ENCODE results near the gene RCOR2. TPM values are rescaled to one million over a fixed set of nuclear protein-coding genes. Genes with fewer than 3 reads are reported as not detected.

The RCOR2 gene
- total RNA-seq, 1 donor from 2014 or later: 0.26 TPM

GRCh38 chr11:63938479-63939396, 21.8 kb upstream of the RCOR2 start, which contains the start of gene NAA40:
Gene NAA40 (plus strand): TSS chr11:63939002. CDS start chr11:63939097, 95 bp downstream.
- no peaks in the 10 kb centered on the region for H3K27me3 Mint-ChIP-seq
- H3K36me3 Mint-ChIP-seq (ENCODE audit: low read depth): peaks cover 8% of the 10 kb centered on the region
- H3K9me3 Mint-ChIP-seq: no peaks in the 10 kb centered on the region
- peak within 1 kb of the TSS; percentile 80 for H3K27ac Mint-ChIP-seq
- DNase-seq: peak; percentile 97
- H3K4me1 Mint-ChIP-seq: peaks cover 17% of the 10 kb centered on the region
- H3K4me3 Mint-ChIP-seq: peak within 1 kb of the TSS; percentile 87
- intact Hi-C loops (cut with micrococcal nuclease): loop anchor here (1.0 to 2.0 kb wide), 4 partner anchors 36 to 170 kb away; partner anchors contain the start of genes COX8A, OTUB1 and ZFTA

DNA sequence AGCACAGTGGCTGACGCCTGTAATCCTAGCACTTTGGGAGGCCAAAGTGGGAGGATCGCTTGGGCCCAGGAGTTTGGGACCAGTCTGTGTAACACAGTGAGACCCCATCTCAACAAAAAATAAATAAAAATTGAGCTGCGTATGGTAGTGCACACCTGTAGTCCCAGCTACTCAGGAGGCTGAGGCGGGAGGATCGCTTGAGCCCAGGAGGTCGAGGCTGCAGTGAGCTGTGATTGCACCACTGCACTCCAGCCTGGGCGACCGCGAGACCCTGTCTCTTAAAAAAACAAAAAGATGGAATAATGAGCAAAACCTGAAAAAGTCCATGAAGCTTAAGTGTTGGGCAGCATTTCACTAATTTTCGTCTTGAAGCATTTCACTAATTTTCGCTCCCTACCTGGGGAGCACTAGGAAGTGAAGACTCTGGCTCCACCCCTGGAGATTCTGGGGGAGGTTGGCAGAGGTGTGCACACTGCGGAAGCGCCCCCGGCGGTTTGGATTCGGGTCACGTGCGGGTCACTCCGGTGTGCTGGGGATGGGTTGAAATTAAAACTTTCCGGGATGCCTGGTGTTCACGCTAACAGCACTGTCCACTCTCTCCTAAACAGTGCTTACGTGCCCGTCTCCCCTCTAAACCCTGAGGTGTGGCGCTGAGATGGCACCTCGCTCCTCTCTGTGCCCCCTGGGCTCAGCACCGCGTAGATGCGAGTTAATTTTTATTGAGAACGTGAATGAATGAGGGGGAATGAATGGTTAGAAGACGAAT, 20.9 kb upstream of the RCOR2 start:
- H3K4me1 Mint-ChIP-seq: peaks cover 17% of the 10 kb centered on the region
- DNase-seq: peak; percentile 74
- peaks cover 8% of the 10 kb centered on the region for H3K36me3 Mint-ChIP-seq (ENCODE audit: low read depth)

GRCh38 chr11:63933459-63933858, 16.5 kb upstream of the RCOR2 start:
- H3K27ac Mint-ChIP-seq: no peak overlapping the region
- H3K36me3 Mint-ChIP-seq (ENCODE audit: low read depth): no peaks in the 10 kb centered on the region
- DNase-seq: no peak
- intact Hi-C loops (cut with micrococcal nuclease): no loop called here
- peaks cover 5% of the 10 kb centered on the region for H3K27me3 Mint-ChIP-seq
- H3K4me3 Mint-ChIP-seq: no peak overlapping the region
- peaks cover 5% of the 10 kb centered on the region for H3K4me1 Mint-ChIP-seq
- no peaks in the 10 kb centered on the region for H3K9me3 Mint-ChIP-seq

More for the DNA sequence above, 20.9 kb upstream of the RCOR2 start:
- H3K27me3 Mint-ChIP-seq: no peaks in the 10 kb centered on the region
- intact Hi-C loops (cut with micrococcal nuclease): loop anchor here (1.0 to 2.0 kb wide), 4 partner anchors 37 to 169 kb away; partner anchors contain the start of genes COX8A, OTUB1 and ZFTA
- peak overlapping the region; percentile 74 for H3K27ac Mint-ChIP-seq
- H3K4me3 Mint-ChIP-seq: peak overlapping the region; percentile 87
- H3K9me3 Mint-ChIP-seq: no peaks in the 10 kb centered on the region

DNA sequence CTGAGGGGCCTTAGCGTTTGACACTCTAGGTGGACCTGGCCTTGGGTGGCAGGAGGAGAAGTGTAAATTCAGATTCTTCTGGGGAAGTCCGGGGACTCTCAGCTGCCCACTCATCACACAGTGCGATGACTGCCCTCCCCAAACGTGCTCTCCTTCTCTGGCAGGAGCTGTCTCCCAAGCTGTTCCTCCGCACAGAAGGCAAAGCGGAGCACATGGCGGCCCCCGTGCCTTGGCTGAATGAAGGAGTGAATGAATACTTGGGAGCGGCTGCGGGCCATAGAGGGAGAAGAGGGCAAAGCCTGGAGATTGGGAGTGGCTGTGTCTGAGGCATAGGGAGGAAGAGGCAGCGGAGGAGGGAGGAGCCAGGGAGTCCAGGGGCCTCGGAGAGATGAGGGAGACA, 14.9 kb upstream of the RCOR2 start:
- Mint-ChIP-seq H3K4me1 (no peaks in the 10 kb centered on the region), H3K27ac (no peak overlapping the region), H3K27me3 (peaks cover 11% of the 10 kb centered on the region), H3K4me3 (no peak overlapping the region), H3K9me3 (no peaks in the 10 kb centered on the region), H3K36me3 (ENCODE audit: low read depth) (no peaks in the 10 kb centered on the region)
- DNase-seq: no peak
- intact Hi-C loops (cut with micrococcal nuclease): no loop called here

GRCh38 chr11:63931045-63931444, 14.1 kb upstream of the RCOR2 start:
- intact Hi-C loops (cut with micrococcal nuclease): no loop called here
- no peaks in the 10 kb centered on the region for H3K36me3 Mint-ChIP-seq (ENCODE audit: low read depth)
- no peak for DNase-seq
- peaks cover 15% of the 10 kb centered on the region for H3K27me3 Mint-ChIP-seq
- no peaks in the 10 kb centered on the region for H3K9me3 Mint-ChIP-seq
- no peaks in the 10 kb centered on the region for H3K4me1 Mint-ChIP-seq
- no peak overlapping the region for H3K27ac Mint-ChIP-seq
- no peak overlapping the region for H3K4me3 Mint-ChIP-seq

DNA sequence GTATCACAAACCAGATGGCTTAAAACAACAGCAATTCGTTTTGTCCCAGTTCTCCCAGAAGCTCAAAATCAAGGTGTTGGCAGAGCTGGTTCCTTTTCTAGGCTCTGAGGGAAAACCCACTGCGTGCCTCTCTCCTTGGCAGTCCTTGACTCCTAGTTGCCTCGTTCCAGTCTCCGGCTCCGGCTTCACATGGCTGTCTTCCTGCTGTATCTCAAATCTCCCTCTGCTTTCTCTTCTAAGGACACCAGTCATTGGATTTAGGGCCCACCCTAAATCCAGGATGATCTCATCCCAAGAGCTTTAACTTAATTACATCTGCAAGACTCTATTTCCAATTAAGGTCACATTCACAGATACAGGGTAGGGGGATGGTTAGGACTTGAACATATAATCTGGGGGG, 12.7 kb upstream of the RCOR2 start:
- H3K36me3 Mint-ChIP-seq (ENCODE audit: low read depth): no peaks in the 10 kb centered on the region
- no peaks in the 10 kb centered on the region for H3K9me3 Mint-ChIP-seq
- intact Hi-C loops (cut with micrococcal nuclease): no loop called here
- H3K27ac Mint-ChIP-seq: no peak overlapping the region
- no peak for DNase-seq
- no peak overlapping the region for H3K4me3 Mint-ChIP-seq
- peaks cover 19% of the 10 kb centered on the region for H3K27me3 Mint-ChIP-seq
- no peaks in the 10 kb centered on the region for H3K4me1 Mint-ChIP-seq

DNA sequence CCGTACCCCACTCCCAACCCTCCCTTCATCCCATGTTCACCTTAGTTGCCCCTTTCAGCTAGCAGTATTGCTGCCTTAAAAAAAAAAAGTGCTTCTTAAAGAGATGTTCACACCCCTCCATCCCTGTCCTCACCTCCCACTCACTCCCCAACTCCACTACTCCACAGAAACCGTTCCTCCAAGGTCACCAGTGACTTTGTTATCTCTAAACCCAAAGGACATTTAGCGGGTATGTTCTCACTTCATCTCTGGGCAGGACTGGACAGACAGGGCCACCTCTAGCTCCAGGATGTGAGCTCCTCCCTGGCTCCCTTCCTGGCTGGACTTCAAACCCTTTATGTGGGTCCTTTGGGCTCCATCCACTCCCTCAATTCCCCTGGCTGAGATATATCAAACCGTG, 6.4 kb upstream of the RCOR2 start:
- Mint-ChIP-seq H3K27me3 (peaks cover 39% of the 10 kb centered on the region), H3K4me1 (peaks cover 5% of the 10 kb centered on the region), H3K36me3 (ENCODE audit: low read depth) (no peaks in the 10 kb centered on the region), H3K27ac (no peak overlapping the region), H3K4me3 (no peak overlapping the region), H3K9me3 (no peaks in the 10 kb centered on the region)
- DNase-seq: no peak
- intact Hi-C loops (cut with micrococcal nuclease): no loop called here

DNA sequence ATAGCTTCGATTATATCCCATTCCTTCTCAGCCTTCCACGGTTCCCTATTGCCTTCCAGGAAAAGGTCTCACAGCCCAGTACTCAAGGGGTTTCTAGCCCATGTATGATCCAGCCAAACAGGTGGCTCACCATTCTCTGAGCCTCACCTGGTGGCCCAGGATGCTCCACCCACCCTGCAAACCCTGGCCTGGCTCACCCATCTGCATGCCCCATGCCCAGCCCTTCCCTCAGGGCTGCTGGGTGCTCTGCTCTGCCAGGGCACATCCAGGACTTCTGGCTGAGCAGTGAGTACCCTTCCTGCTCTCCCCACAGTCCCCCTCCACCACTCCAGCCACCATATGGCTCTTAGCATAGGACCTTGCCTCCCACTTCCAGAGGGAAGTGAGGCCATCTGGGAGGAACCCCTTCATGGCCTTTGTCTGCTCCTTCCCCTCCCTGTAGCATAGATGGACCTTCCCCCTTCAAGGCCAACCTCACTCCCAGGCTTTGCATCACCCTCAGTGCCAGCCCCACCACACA, 5.8 kb upstream of the RCOR2 start:
- no peaks in the 10 kb centered on the region for H3K36me3 Mint-ChIP-seq (ENCODE audit: low read depth)
- H3K27me3 Mint-ChIP-seq: peaks cover 35% of the 10 kb centered on the region

GRCh38 chr11:63920939-63921417, 4.0 kb upstream of the RCOR2 start:
- no peaks in the 10 kb centered on the region for H3K36me3 Mint-ChIP-seq (ENCODE audit: low read depth)
- no peak overlapping the region for H3K4me3 Mint-ChIP-seq
- H3K4me1 Mint-ChIP-seq: peaks cover 10% of the 10 kb centered on the region
- DNase-seq: peak; percentile 74
- H3K9me3 Mint-ChIP-seq: no peaks in the 10 kb centered on the region
- H3K27me3 Mint-ChIP-seq: peaks cover 36% of the 10 kb centered on the region
- H3K27ac Mint-ChIP-seq: no peak overlapping the region
- intact Hi-C loops (cut with micrococcal nuclease): no loop called here

More for the DNA sequence above, 5.8 kb upstream of the RCOR2 start:
- Mint-ChIP-seq H3K9me3 (no peaks in the 10 kb centered on the region), H3K27ac (no peak overlapping the region), H3K4me3 (no peak overlapping the region), H3K4me1 (peaks cover 5% of the 10 kb centered on the region)
- intact Hi-C loops (cut with micrococcal nuclease): no loop called here
- DNase-seq: no peak

- no peak overlapping the region for H3K27ac Mint-ChIP-seq
- H3K9me3 Mint-ChIP-seq: no peaks in the 10 kb centered on the region
- H3K4me3 Mint-ChIP-seq: no peak overlapping the region
- DNase-seq: no peak
- H3K4me1 Mint-ChIP-seq: peaks cover 10% of the 10 kb centered on the region
- H3K36me3 Mint-ChIP-seq (ENCODE audit: low read depth): no peaks in the 10 kb centered on the region
- intact Hi-C loops (cut with micrococcal nuclease): no loop called here
- H3K27me3 Mint-ChIP-seq: peaks cover 35% of the 10 kb centered on the region
Measured at GRCh38 chr11:63920126-63920938, 3.4 kb upstream of the RCOR2 start.

DNA sequence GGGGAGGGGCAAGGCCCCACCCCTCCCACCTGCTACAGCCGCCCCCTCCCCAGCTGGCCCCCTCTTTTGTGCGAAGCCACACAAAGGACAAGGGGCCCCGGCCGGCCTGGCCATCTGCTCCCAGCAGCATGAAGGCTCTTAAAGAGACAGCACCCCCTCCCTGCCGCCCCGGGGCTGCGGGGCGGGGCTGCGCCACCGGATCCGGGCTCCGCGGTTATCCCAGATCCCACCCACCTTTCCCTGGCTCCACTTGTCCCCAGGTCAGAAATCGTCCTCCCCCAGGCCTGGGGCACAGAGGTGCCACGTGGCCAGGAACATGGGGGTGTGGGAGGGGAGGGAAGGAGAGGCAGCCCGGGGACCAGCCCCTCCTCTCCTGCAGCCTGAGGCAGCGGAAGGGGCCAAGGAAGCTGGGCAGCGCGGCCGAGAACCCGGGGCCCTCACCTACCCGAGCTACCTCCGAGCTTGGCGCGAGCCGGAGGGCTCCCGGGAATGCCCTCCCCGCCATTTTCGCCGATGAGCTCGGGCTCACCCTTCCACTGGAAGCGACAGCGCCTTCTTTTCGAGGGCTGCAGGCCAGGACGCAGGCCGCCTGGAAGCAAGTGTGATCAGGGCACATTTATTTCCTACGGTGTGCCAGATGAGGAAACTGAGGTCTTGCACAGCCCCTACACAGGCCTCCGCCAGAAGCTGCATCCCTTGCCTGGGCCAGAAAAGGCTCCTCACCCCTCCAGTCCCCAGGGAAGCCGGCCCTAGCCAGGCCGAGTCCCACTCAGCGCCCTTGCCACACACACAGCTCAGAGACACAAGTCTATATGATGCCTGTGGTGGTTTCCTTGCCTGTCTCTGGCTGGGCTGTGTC, 2.5 kb upstream of the RCOR2 start:
- peaks cover 10% of the 10 kb centered on the region for H3K4me1 Mint-ChIP-seq
- intact Hi-C loops (cut with micrococcal nuclease): no loop called here
- no peak overlapping the region for H3K27ac Mint-ChIP-seq
- DNase-seq: no peak
- no peaks in the 10 kb centered on the region for H3K36me3 Mint-ChIP-seq (ENCODE audit: low read depth)
- no peak overlapping the region for H3K4me3 Mint-ChIP-seq
- no peaks in the 10 kb centered on the region for H3K9me3 Mint-ChIP-seq
- H3K27me3 Mint-ChIP-seq: peaks cover 33% of the 10 kb centered on the region

DNA sequence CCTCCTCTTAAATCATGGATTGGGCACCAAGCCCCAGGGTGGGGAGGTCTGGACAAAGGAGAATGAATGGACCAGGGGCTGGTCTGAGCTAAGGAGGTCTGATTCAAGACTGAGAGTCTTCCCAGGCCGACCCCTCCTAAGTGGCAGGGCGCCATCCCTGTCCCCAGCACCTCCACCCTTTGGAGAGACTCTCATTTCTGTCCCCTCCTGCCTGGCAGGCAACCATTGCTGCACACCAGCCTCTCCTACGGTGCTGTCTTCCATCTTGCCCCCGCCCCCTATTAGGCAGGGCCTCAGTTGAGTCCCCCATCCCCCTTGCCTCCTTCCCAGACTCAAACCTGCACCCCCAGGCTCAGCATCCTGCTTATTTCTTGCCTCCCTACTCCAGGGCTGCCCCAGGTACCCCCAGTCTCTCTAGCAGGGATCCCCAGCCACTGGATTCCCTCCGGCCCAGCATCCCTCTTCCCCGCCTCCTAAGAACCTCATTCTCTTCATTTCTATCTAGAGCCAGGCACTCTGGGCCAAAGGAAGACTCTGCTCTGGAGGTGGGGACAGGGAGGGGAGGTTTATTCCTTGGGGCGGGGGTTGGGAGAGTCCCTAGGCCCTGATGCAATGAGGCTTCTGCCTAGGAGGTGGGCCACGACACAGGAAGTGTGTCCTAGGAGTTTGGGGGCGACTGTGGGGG, 1.7 kb upstream of the RCOR2 start:
- intact Hi-C loops (cut with micrococcal nuclease): no loop called here
- H3K9me3 Mint-ChIP-seq: no peaks in the 10 kb centered on the region
- peaks cover 30% of the 10 kb centered on the region for H3K27me3 Mint-ChIP-seq
- DNase-seq: no peak
- no peaks in the 10 kb centered on the region for H3K36me3 Mint-ChIP-seq (ENCODE audit: low read depth)
- no peak overlapping the region for H3K4me3 Mint-ChIP-seq
- H3K4me1 Mint-ChIP-seq: peaks cover 10% of the 10 kb centered on the region
- H3K27ac Mint-ChIP-seq: no peak overlapping the region
